Adipocyte (in vitro differentiated cells): ENCODE data around the gene ASTN1.

Source experiments
- DNase-seq: peaks from one replicate; pipeline ENCODE4 v3.0.0-alpha.2; 2015; ENCODE audit warnings: low read depth
- H3K27me3 ChIP-seq: replicated peaks from 2 replicates; pipeline ENCODE4 v1.7.0; 2013; ENCODE audit warnings: mild to moderate bottlenecking, low read length, moderate library complexity; ENCODE audit not compliant: control insufficient read depth, insufficient read depth
- H3K36me3 ChIP-seq: 2 replicates; pipeline ENCODE4 v1.7.0; 2013; ENCODE audit warnings: low read length, mild to moderate bottlenecking, moderate library complexity; ENCODE audit not compliant: control insufficient read depth, insufficient read depth, severe bottlenecking
- H3K4me1 ChIP-seq: 2 replicates; pipeline ENCODE4 v1.7.0; 2013; ENCODE audit warnings: mild to moderate bottlenecking, low read length, moderate library complexity; ENCODE audit not compliant: control insufficient read depth, insufficient read depth
- H3K4me3 ChIP-seq: 2 replicates; pipeline ENCODE4 v1.7.0; 2013; ENCODE audit warnings: mild to moderate bottlenecking, low read length, moderate library complexity
- H3K9ac ChIP-seq: 2 replicates; pipeline ENCODE4 v1.7.0; 2013; ENCODE audit warnings: mild to moderate bottlenecking, low read length, moderate library complexity
- H3K9me3 ChIP-seq: 2 replicates; pipeline ENCODE4 v1.7.0; 2013; ENCODE audit warnings: mild to moderate bottlenecking, low read length, moderate library complexity; ENCODE audit not compliant: control insufficient read depth

The ASTN1 gene

GRCh38 chr1:176847052-176847451, 317.5 kb downstream of the ASTN1 start:
- H3K27me3 ChIP-seq: peaks cover 4% of the 10 kb centered on the region
- H3K9ac ChIP-seq: no peak overlapping the region
- H3K4me3 ChIP-seq: no peak overlapping the region
- no peaks in the 10 kb centered on the region for H3K36me3 ChIP-seq
- H3K4me1 ChIP-seq: peaks cover 34% of the 10 kb centered on the region
- no peak for DNase-seq
- H3K9me3 ChIP-seq: no peaks in the 10 kb centered on the region

GRCh38 chr1:176843352-176844297, 320.9 kb downstream of the ASTN1 start:
- H3K4me3 ChIP-seq: no peak overlapping the region
- DNase-seq: peak; percentile 67

GRCh38 chr1:176841238-176841637, 323.3 kb downstream of the ASTN1 start:
- Histone ChIP-seq H3K4me3 (no peak overlapping the region), H3K9ac (no peak overlapping the region), H3K36me3 (no peaks in the 10 kb centered on the region), H3K27me3 (no peaks in the 10 kb centered on the region), H3K4me1 (peaks cover 40% of the 10 kb centered on the region), H3K9me3 (no peaks in the 10 kb centered on the region)
- no peak for DNase-seq

More at GRCh38 chr1:176843352-176844297, 320.9 kb downstream of the ASTN1 start:
- Histone ChIP-seq H3K9ac (peak overlapping the region; percentile 30), H3K36me3 (no peaks in the 10 kb centered on the region), H3K27me3 (no peaks in the 10 kb centered on the region), H3K4me1 (peaks cover 49% of the 10 kb centered on the region), H3K9me3 (no peaks in the 10 kb centered on the region)

GRCh38 chr1:176839216-176839615, 325.3 kb downstream of the ASTN1 start:
- H3K4me3 ChIP-seq: no peak overlapping the region
- H3K27me3 ChIP-seq: no peaks in the 10 kb centered on the region
- H3K9me3 ChIP-seq: no peaks in the 10 kb centered on the region
- H3K36me3 ChIP-seq: no peaks in the 10 kb centered on the region
- H3K9ac ChIP-seq: no peak overlapping the region
- peaks cover 35% of the 10 kb centered on the region for H3K4me1 ChIP-seq
- DNase-seq: no peak

- H3K4me3 ChIP-seq: no peak overlapping the region
- H3K36me3 ChIP-seq: no peaks in the 10 kb centered on the region
- no peak for DNase-seq
- no peaks in the 10 kb centered on the region for H3K9me3 ChIP-seq
- H3K27me3 ChIP-seq: no peaks in the 10 kb centered on the region
- H3K9ac ChIP-seq: no peak overlapping the region
- H3K4me1 ChIP-seq: peaks cover 28% of the 10 kb centered on the region
Observed at GRCh38 chr1:176838276-176838995, 326.1 kb downstream of the ASTN1 start.

GRCh38 chr1:176837708-176838107, 326.8 kb downstream of the ASTN1 start:
- no peaks in the 10 kb centered on the region for H3K27me3 ChIP-seq
- no peaks in the 10 kb centered on the region for H3K36me3 ChIP-seq
- DNase-seq: no peak
- no peak overlapping the region for H3K4me3 ChIP-seq
- H3K9ac ChIP-seq: no peak overlapping the region
- H3K9me3 ChIP-seq: no peaks in the 10 kb centered on the region
- H3K4me1 ChIP-seq: peaks cover 22% of the 10 kb centered on the region

- Histone ChIP-seq H3K4me3 (no peak overlapping the region), H3K27me3 (no peaks in the 10 kb centered on the region), H3K4me1 (no peaks in the 10 kb centered on the region), H3K9me3 (no peaks in the 10 kb centered on the region), H3K9ac (no peak overlapping the region), H3K36me3 (no peaks in the 10 kb centered on the region)
- no peak for DNase-seq
Observed at GRCh38 chr1:176831150-176831549, 333.4 kb downstream of the ASTN1 start.

GRCh38 chr1:176829261-176829660, 335.3 kb downstream of the ASTN1 start:
- H3K4me3 ChIP-seq: no peak overlapping the region
- no peaks in the 10 kb centered on the region for H3K4me1 ChIP-seq
- H3K36me3 ChIP-seq: no peaks in the 10 kb centered on the region
- no peaks in the 10 kb centered on the region for H3K27me3 ChIP-seq
- no peaks in the 10 kb centered on the region for H3K9me3 ChIP-seq
- peak; percentile 2 for DNase-seq
- no peak overlapping the region for H3K9ac ChIP-seq

GRCh38 chr1:176826265-176826664, 338.2 kb downstream of the ASTN1 start:
- H3K9ac ChIP-seq: no peak overlapping the region
- no peak for DNase-seq
- H3K4me1 ChIP-seq: peaks cover 2% of the 10 kb centered on the region
- H3K4me3 ChIP-seq: no peak overlapping the region
- H3K27me3 ChIP-seq: no peaks in the 10 kb centered on the region
- H3K9me3 ChIP-seq: no peaks in the 10 kb centered on the region
- no peaks in the 10 kb centered on the region for H3K36me3 ChIP-seq

GRCh38 chr1:176820391-176821031, 344.0 kb downstream of the ASTN1 start:
- H3K36me3 ChIP-seq: no peaks in the 10 kb centered on the region
- H3K4me3 ChIP-seq: peak overlapping the region; percentile 49
- DNase-seq: peak; percentile 8
- no peaks in the 10 kb centered on the region for H3K27me3 ChIP-seq
- peaks cover 18% of the 10 kb centered on the region for H3K4me1 ChIP-seq
- H3K9me3 ChIP-seq: no peaks in the 10 kb centered on the region
- H3K9ac ChIP-seq: peak overlapping the region; percentile 50

- Histone ChIP-seq H3K9ac (no peak overlapping the region), H3K4me3 (no peak overlapping the region), H3K4me1 (peaks cover 28% of the 10 kb centered on the region), H3K27me3 (no peaks in the 10 kb centered on the region), H3K9me3 (no peaks in the 10 kb centered on the region), H3K36me3 (no peaks in the 10 kb centered on the region)
- no peak for DNase-seq
Observed at GRCh38 chr1:176816232-176816631, 348.3 kb downstream of the ASTN1 start.
